GM18861 (cell line): Measurements from ENCODE around the gene ATRN.
"Not testable (repeated sequence)": the region's sequence is repeated elsewhere in the genome, so short reads cannot be mapped to it uniquely, and the experiment has no call there.

Source experiments
- ATAC-seq: cut with Tn5 transposase; IDR thresholded peaks from one replicate; pipeline ENCODE4 v1.9.1; 2021; ENCODE audit not compliant: unreplicated experiment

Gene ATRN

GRCh38 chr20:3470627-3471396, at the start of gene ATRN:
TSS of gene ATRN (plus strand) at chr20:3471018. CDS start at chr20:3471108, 90 bp downstream.
- ATAC-seq, result peak; percentile 64

- ATAC-seq, result no peak
These were observed 48.8 kb upstream of the ATRN start for GRCh38 chr20:3421985-3422384.

GRCh38 chr20:3423126-3423525, 47.7 kb upstream of the ATRN start:
- ATAC-seq, result no peak

GRCh38 chr20:3426766-3427165, 44.1 kb upstream of the ATRN start:
- ATAC-seq, result not testable (repeated sequence)

GRCh38 chr20:3430376-3431069, 40.3 kb upstream of the ATRN start:
- peak; percentile 66 for ATAC-seq

GRCh38 chr20:3431109-3431508, 39.7 kb upstream of the ATRN start:
- no peak for ATAC-seq

- no peak for ATAC-seq
These were observed 38.0 kb upstream of the ATRN start for GRCh38 chr20:3432844-3433243.

- no peak for ATAC-seq
These were observed 37.1 kb upstream of the ATRN start for GRCh38 chr20:3433744-3434143.

- no peak for ATAC-seq
These were observed 36.6 kb upstream of the ATRN start for GRCh38 chr20:3434232-3434631.

GRCh38 chr20:3436864-3437574, 33.8 kb upstream of the ATRN start:
- no peak for ATAC-seq

GRCh38 chr20:3446779-3447178, 24.0 kb upstream of the ATRN start:
- ATAC-seq, result no peak

- ATAC-seq, result no peak
These were observed 23.5 kb upstream of the ATRN start for GRCh38 chr20:3447321-3447720.

GRCh38 chr20:3449319-3449718, 21.5 kb upstream of the ATRN start:
- no peak for ATAC-seq

GRCh38 chr20:3452136-3452535, 18.7 kb upstream of the ATRN start:
- ATAC-seq, result no peak

GRCh38 chr20:3452690-3453089, 18.1 kb upstream of the ATRN start:
- no peak for ATAC-seq

GRCh38 chr20:3454831-3455230, 16.0 kb upstream of the ATRN start:
- ATAC-seq, result no peak

- ATAC-seq, result no peak
These were observed 14.2 kb upstream of the ATRN start for GRCh38 chr20:3456648-3457047.

- ATAC-seq, result no peak
These were observed 10.9 kb upstream of the ATRN start for GRCh38 chr20:3459881-3460307.

GRCh38 chr20:3461211-3461771, 9.5 kb upstream of the ATRN start:
- no peak for ATAC-seq

- ATAC-seq, result no peak
These were observed 8.7 kb upstream of the ATRN start for GRCh38 chr20:3461911-3462677.

- no peak for ATAC-seq
These were observed 6.7 kb upstream of the ATRN start for GRCh38 chr20:3464166-3464565.
